Immature natural killer cell (primary cell): Measurements from ENCODE around the gene KCTD8. TPM values are rescaled to one million over a fixed set of nuclear protein-coding genes. Genes with fewer than 3 reads are reported as not detected.

Experiments
- DNase-seq, 3 donors: peaks; one replicate each; pipeline ENCODE4 v3.0.0; 2022; ENCODE audit warnings: mixed read lengths in 1 of 3
- H3K27ac Mint-ChIP-seq, 6 donors: one replicate each; pipeline ENCODE4 v1.8.0; 2020; ENCODE audit warnings: mixed read lengths in 6 of 6, mild to moderate bottlenecking in 5 of 6, inconsistent platforms in 4 of 6, moderate library complexity in 3 of 6
- H3K27me3 Mint-ChIP-seq, 3 donors: one replicate each; pipeline ENCODE4 v1.8.0; 2020 to 2021; ENCODE audit warnings: low read depth in 3 of 3, mild to moderate bottlenecking in 3 of 3, mixed read lengths in 3 of 3, moderate library complexity in 3 of 3, inconsistent platforms in 1 of 3
- H3K36me3 Mint-ChIP-seq, 3 donors: one replicate each; pipeline ENCODE4 v1.8.0; 2020; ENCODE audit warnings: mixed read lengths in 3 of 3, inconsistent platforms in 2 of 3, mild to moderate bottlenecking in 2 of 3
- H3K4me1 Mint-ChIP-seq, 2 donors: one replicate each; pipeline ENCODE4 v1.8.0; 2020; ENCODE audit warnings: inconsistent platforms in 2 of 2, mild to moderate bottlenecking in 2 of 2, mixed read lengths in 2 of 2, moderate library complexity in 1 of 2
- H3K4me3 Mint-ChIP-seq, 5 donors: one replicate each; pipeline ENCODE4 v1.8.0; 2020; ENCODE audit warnings: mild to moderate bottlenecking in 5 of 5, mixed read lengths in 5 of 5, inconsistent platforms in 3 of 5, moderate library complexity in 3 of 5
- H3K9me3 Mint-ChIP-seq, 6 donors: one replicate each; pipeline ENCODE4 v1.8.0; 2020; ENCODE audit warnings: mild to moderate bottlenecking in 6 of 6, mixed read lengths in 6 of 6, inconsistent platforms in 4 of 6, moderate library complexity in 3 of 6
- polyA plus RNA-seq, 3 donors: library from polyadenylated mRNA; unstranded; fragments of 300-500 nt; fragmentation: Illumina TruSeq; gene quantifications; one replicate each; pipeline ENCODE4 v1.2.3, GENCODE V29; 2021

KCTD8 gene
- not detected for polyA plus RNA-seq

GRCh38 chr4:44448521-44449461 is at the start of gene KCTD8:
Gene KCTD8, minus strand, starts transcription at chr4:44448809.
- Mint-ChIP-seq H3K36me3 (no peaks in the 10 kb centered on the region), H3K27ac (no peak within 1 kb of the TSS), H3K4me1 (peaks cover 2 to 7% of the 10 kb centered on the region in 2 donors), H3K27me3 (peaks cover 11 to 19% (median 13%) of the 10 kb centered on the region in 3 donors), H3K9me3 (peaks cover 0 to 34% (median 10%) of the 10 kb centered on the region in 6 donors), H3K4me3 (peak within 1 kb of the TSS in 2 of 5 donors; percentile 39 to 58)
- peak in 2 of 3 donors; percentile 1 to 2 for DNase-seq

- H3K4me3 Mint-ChIP-seq = no peak overlapping the region
- peaks cover 0 to 16% (median 4%) of the 10 kb centered on the region in 6 donors for H3K9me3 Mint-ChIP-seq
- DNase-seq = no peak
- H3K27me3 Mint-ChIP-seq = no peaks in the 10 kb centered on the region
- H3K36me3 Mint-ChIP-seq = no peaks in the 10 kb centered on the region
- H3K4me1 Mint-ChIP-seq = no peaks in the 10 kb centered on the region
- no peak overlapping the region for H3K27ac Mint-ChIP-seq
These were observed 46.4 kb upstream of the KCTD8 start for GRCh38 chr4:44494810-44495701.

- Mint-ChIP-seq H3K27me3 (no peaks in the 10 kb centered on the region), H3K4me3 (no peak overlapping the region), H3K36me3 (no peaks in the 10 kb centered on the region), H3K9me3 (peaks cover 0 to 10% (median 3%) of the 10 kb centered on the region in 6 donors), H3K4me1 (no peaks in the 10 kb centered on the region), H3K27ac (no peak overlapping the region)
- DNase-seq = no peak
These were observed 45.3 kb upstream of the KCTD8 start for GRCh38 chr4:44493924-44494323.

GRCh38 chr4:44487341-44487740 is 38.7 kb upstream of the KCTD8 start:
- Mint-ChIP-seq H3K9me3 (peaks cover 0 to 16% (median 2%) of the 10 kb centered on the region in 6 donors), H3K27me3 (peaks cover 0 to 2% (median 0%) of the 10 kb centered on the region in 3 donors), H3K4me3 (no peak overlapping the region), H3K4me1 (no peaks in the 10 kb centered on the region), H3K36me3 (no peaks in the 10 kb centered on the region), H3K27ac (no peak overlapping the region)
- DNase-seq = no peak

- DNase-seq = no peak
- Mint-ChIP-seq H3K4me1 (no peaks in the 10 kb centered on the region), H3K36me3 (no peaks in the 10 kb centered on the region), H3K27me3 (no peaks in the 10 kb centered on the region), H3K4me3 (no peak overlapping the region), H3K9me3 (peaks cover 4 to 38% (median 12%) of the 10 kb centered on the region in 6 donors), H3K27ac (no peak overlapping the region)
These were observed 31.1 kb upstream of the KCTD8 start for GRCh38 chr4:44479731-44480130.

- Mint-ChIP-seq H3K9me3 (peaks cover 2 to 15% (median 3%) of the 10 kb centered on the region in 6 donors), H3K4me3 (no peak overlapping the region), H3K4me1 (no peaks in the 10 kb centered on the region), H3K27ac (no peak overlapping the region), H3K36me3 (no peaks in the 10 kb centered on the region), H3K27me3 (peaks cover 0 to 5% (median 2%) of the 10 kb centered on the region in 3 donors)
- no peak for DNase-seq
These were observed 13.7 kb upstream of the KCTD8 start for GRCh38 chr4:44462259-44462658.

- DNase-seq = no peak
- Mint-ChIP-seq H3K4me1 (peaks cover 2 to 7% of the 10 kb centered on the region in 2 donors), H3K4me3 (no peak overlapping the region), H3K27me3 (peaks cover 9 to 17% (median 13%) of the 10 kb centered on the region in 3 donors), H3K9me3 (peaks cover 0 to 39% (median 7%) of the 10 kb centered on the region in 6 donors), H3K36me3 (no peaks in the 10 kb centered on the region), H3K27ac (no peak overlapping the region)
These were observed 775 bp downstream of the KCTD8 start for GRCh38 chr4:44447563-44448504.

GRCh38 chr4:44446801-44447562 is 1.6 kb downstream of the KCTD8 start:
- H3K4me1 Mint-ChIP-seq = peaks cover 2 to 7% of the 10 kb centered on the region in 2 donors
- H3K36me3 Mint-ChIP-seq = no peaks in the 10 kb centered on the region
- peaks cover 0 to 39% (median 8%) of the 10 kb centered on the region in 6 donors for H3K9me3 Mint-ChIP-seq
- H3K27ac Mint-ChIP-seq = no peak overlapping the region
- peaks cover 9 to 15% (median 13%) of the 10 kb centered on the region in 3 donors for H3K27me3 Mint-ChIP-seq
- no peak overlapping the region for H3K4me3 Mint-ChIP-seq
- DNase-seq = no peak

- Mint-ChIP-seq H3K27ac (no peak overlapping the region), H3K4me1 (peaks cover 2 to 7% of the 10 kb centered on the region in 2 donors), H3K9me3 (peaks cover 0 to 39% (median 8%) of the 10 kb centered on the region in 6 donors), H3K36me3 (no peaks in the 10 kb centered on the region), H3K27me3 (peaks cover 9 to 15% (median 13%) of the 10 kb centered on the region in 3 donors), H3K4me3 (no peak overlapping the region)
- DNase-seq = no peak
These were observed 2.4 kb downstream of the KCTD8 start for GRCh38 chr4:44446191-44446590.

GRCh38 chr4:44438687-44439086 is 9.9 kb downstream of the KCTD8 start:
- H3K4me3 Mint-ChIP-seq = no peak overlapping the region
- no peaks in the 10 kb centered on the region for H3K27me3 Mint-ChIP-seq
- no peak for DNase-seq
- no peaks in the 10 kb centered on the region for H3K4me1 Mint-ChIP-seq
- H3K27ac Mint-ChIP-seq = no peak overlapping the region
- no peaks in the 10 kb centered on the region for H3K36me3 Mint-ChIP-seq
- peaks cover 0 to 9% (median 4%) of the 10 kb centered on the region in 6 donors for H3K9me3 Mint-ChIP-seq

- H3K9me3 Mint-ChIP-seq = peaks cover 0 to 12% (median 6%) of the 10 kb centered on the region in 6 donors
- H3K27me3 Mint-ChIP-seq = no peaks in the 10 kb centered on the region
- no peak for DNase-seq
- H3K4me1 Mint-ChIP-seq = no peaks in the 10 kb centered on the region
- H3K36me3 Mint-ChIP-seq = no peaks in the 10 kb centered on the region
- H3K4me3 Mint-ChIP-seq = no peak overlapping the region
- no peak overlapping the region for H3K27ac Mint-ChIP-seq
These were observed 14.4 kb downstream of the KCTD8 start for GRCh38 chr4:44434247-44434646.

- H3K27me3 Mint-ChIP-seq = peaks cover 0 to 2% (median 2%) of the 10 kb centered on the region in 3 donors
- no peaks in the 10 kb centered on the region for H3K4me1 Mint-ChIP-seq
- no peak for DNase-seq
- peaks cover 0 to 3% (median 0%) of the 10 kb centered on the region in 3 donors for H3K36me3 Mint-ChIP-seq
- no peak overlapping the region for H3K4me3 Mint-ChIP-seq
- peaks cover 0 to 20% (median 2%) of the 10 kb centered on the region in 6 donors for H3K9me3 Mint-ChIP-seq
- no peak overlapping the region for H3K27ac Mint-ChIP-seq
These were observed 22.9 kb downstream of the KCTD8 start for GRCh38 chr4:44425614-44426208.
